Measurements from ENCODE around the gene NRCAM.
"Not testable (repeated sequence)": the region's sequence is repeated elsewhere in the genome, so short reads cannot be mapped to it uniquely, and the experiment has no call there.

Gene NRCAM

DNA sequence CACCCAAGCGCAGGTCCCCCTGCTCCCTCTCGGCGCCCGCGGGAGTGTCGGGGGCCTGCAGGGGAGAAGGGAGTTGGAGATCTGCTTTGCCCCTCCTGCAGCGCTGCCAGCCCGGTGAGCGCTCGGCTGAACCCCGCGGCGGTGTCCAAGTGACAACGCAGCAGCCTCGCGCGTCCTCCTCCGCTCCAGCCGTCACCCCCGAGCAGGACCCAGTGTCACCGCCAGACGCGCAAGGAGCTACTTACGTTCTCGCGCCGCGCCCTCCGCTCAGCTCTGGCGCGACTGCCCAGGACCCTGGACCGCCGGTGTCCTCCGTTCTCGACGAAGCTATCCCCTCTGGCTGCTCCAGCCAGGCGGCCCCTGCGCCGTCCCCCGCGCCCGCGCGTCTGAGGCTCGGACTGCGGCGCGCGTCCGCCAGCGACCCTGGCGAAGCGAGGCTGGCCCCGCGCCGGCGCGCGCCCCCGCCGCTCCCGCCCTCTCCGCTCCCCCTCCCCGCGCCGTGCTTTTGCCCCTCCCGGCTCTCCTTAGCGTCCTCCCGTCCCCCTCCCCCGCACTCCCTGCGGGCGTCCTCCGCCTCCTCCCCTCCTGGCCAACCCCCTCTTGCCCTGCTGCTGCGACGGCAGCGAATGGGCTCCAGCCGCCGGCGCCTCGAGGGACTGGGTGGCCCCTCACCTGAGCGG, at the start of gene NRCAM:
Gene NRCAM (minus strand): TSS at position 439 of the 680 bp plus-strand sequence. CDS start 216,372 bp downstream, outside the sequence.
- peak; percentile 41 for DNase-seq

DNA sequence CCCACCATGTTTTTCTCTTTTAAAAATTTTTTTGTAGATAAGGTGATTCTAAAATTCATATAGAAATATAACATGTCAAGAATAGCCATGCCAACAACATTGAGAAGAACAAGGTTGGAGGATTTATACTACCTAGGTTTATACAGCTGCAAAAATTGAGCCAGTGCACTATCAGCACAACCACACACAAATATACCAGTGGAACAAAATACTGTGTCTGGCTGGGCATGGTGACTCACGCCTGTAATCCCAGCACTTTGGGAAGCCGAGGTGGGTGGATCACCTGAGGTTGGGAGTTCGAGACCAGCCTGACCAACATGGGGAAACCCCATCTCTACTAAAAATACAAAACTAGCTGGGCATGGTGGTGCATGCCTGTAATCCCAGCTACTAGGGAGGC, 48.3 kb upstream of the NRCAM start:
- DNase-seq; in situ Hi-C loops (cut with MboI; ENCODE audit: low pct_unique_long_range_greater_than_20kb, low sequenced_read_pairs): not testable (repeated sequence)

More for the DNA sequence above, at the start of gene NRCAM:
- in situ Hi-C loops (cut with MboI; ENCODE audit: low pct_unique_long_range_greater_than_20kb, low sequenced_read_pairs): loop anchor here (25.0 kb wide), 1 partner anchor 269 kb away; no protein-coding TSS in a partner anchor

GRCh38 chr7:108503112-108504026, 47.1 kb upstream of the NRCAM start:
- DNase-seq: no peak
- in situ Hi-C loops (cut with MboI; ENCODE audit: low pct_unique_long_range_greater_than_20kb, low sequenced_read_pairs): no loop called here

- in situ Hi-C loops (cut with MboI; ENCODE audit: low pct_unique_long_range_greater_than_20kb, low sequenced_read_pairs): no loop called here
- DNase-seq: no peak
Measured at GRCh38 chr7:108499566-108499965, 43.3 kb upstream of the NRCAM start.

DNA sequence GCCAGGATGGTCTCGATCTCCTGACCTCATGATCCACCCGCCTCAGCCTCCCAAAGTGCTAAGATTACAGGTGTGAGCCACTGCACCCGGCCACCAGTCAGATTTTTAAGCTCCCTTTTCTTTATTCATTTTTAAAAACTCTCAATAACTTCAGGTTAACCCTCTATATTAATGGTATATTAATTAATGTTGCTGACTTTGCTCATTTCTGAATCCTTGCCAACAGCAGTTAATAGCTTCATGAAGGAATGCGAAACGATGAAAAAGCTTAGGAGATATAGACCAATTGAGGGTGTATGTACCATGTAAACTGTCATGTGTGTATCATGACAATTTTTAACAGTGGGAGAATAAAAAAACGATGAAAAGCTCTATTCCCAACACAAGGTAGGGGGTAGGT, 42.2 kb upstream of the NRCAM start:
- in situ Hi-C loops (cut with MboI; ENCODE audit: low pct_unique_long_range_greater_than_20kb, low sequenced_read_pairs): no loop called here
- no peak for DNase-seq

DNA sequence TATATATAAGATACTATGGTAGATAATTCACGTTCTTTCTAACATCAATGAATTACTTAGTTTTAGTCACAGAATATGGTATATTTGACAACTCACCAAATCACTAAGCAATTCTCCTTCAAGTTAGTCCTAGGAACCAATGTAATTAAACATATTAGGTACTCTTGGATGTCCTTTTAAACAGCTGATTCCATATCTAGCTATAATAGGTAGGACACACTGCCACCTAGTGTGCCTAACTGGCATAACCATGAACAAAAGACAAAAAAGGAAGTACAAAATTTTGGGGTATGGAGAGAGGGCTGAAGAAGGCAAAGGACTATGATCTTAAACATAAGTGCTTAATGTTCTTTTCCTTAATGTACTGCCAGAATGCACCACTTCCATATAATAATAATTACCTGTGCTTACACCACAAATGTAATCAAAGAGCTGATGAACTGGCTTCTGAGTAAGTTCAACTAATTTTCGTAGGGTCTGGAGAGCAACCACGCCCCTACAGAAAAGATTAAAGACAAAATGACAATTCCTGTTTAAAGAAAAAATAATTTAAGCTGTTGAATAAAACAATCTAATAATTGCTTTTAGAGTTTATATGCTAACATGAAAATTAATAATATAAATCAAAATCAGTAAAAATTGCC, 41.0 kb upstream of the NRCAM start:
- peak; percentile 79 for DNase-seq
- in situ Hi-C loops (cut with MboI; ENCODE audit: low pct_unique_long_range_greater_than_20kb, low sequenced_read_pairs): no loop called here

GRCh38 chr7:108492742-108493141, 36.5 kb upstream of the NRCAM start:
- in situ Hi-C loops (cut with MboI; ENCODE audit: low pct_unique_long_range_greater_than_20kb, low sequenced_read_pairs): no loop called here
- no peak for DNase-seq

DNA sequence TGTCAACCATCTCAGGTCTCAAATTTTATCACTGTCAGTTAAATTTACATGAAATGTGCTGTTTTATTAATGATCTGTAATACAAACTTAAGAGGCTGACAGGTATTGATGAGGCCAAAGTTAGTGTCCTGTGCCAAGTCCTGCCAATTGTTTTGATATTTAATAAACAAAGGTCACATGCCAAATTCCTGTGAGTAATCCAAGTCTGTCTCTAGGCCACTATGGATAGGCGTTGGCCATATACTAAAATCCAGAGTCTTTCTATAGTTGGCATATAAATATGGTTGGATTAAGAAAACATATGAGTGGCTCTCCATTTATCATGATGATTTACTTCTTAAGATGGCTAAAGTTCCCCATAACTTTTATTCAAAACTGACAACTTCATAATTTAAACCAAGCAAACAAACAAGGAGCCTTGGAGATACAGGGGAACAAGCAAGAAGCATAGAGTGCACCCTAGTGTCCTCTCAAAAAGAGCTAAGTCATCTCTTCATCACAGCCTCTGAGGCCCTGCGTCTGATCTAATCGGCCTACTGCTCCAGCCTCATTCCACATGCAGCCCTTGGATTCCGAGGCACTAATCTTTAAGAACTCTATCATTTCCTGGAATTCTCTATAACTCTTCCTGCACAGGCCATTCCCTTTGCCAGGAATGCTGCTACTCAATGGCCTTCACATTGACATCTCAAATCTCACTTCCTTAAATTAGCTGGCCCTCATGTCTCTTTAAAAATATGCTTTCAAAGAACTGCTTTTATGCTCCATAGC, 32.7 kb upstream of the NRCAM start:
- in situ Hi-C loops (cut with MboI; ENCODE audit: low pct_unique_long_range_greater_than_20kb, low sequenced_read_pairs): no loop called here
- DNase-seq: no peak

DNA sequence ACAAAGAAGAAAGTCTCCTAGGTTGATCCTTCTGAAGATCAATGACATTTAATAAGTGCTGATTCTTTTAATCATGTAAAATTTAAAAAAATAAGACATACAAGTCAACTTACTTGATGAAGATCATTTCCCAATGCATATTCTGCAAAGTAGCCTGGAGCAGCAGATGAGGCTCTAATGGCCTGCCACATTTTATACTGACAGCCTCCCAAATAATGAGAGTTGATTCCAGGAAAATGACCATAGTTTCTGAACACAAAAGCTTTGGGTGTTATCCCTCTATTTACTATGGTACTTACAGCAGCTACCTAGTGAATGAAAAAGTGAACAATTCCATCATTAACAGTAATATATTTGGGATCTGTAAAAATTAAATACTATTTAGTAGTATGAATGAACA, 31.4 kb upstream of the NRCAM start:
- in situ Hi-C loops (cut with MboI; ENCODE audit: low pct_unique_long_range_greater_than_20kb, low sequenced_read_pairs): no loop called here
- DNase-seq: no peak

DNA sequence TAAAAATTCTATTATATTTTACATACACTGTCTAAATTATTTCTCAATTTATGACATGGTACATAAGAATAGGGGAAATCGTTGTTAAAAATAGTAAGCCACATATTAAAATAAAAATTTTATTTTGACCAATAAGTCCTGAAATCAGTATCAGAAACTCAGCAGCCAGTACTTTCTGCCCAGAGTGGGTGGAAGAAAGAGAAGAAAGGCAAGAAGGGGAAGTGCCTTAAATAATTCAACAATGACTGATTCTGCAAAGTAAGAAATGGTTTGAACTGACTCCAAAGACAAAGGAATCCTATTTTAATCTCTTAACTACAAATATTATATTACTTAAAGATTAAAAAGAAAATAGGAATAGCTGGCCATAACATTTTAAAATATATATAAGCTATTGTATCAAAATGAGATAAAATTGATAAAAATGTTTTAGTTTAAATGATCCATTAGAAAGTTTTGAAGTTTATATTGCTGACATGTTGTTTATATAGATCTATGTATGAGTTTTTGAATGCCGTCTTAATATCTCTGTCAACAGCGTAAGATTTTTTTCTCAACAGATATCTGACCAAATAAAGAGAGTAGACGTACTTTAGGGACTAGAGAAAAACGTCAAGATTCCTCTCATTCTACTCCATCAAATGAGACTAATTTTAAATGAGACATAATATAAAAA, 30.2 kb upstream of the NRCAM start:
- in situ Hi-C loops (cut with MboI; ENCODE audit: low pct_unique_long_range_greater_than_20kb, low sequenced_read_pairs): no loop called here
- peak; percentile 9 for DNase-seq

DNA sequence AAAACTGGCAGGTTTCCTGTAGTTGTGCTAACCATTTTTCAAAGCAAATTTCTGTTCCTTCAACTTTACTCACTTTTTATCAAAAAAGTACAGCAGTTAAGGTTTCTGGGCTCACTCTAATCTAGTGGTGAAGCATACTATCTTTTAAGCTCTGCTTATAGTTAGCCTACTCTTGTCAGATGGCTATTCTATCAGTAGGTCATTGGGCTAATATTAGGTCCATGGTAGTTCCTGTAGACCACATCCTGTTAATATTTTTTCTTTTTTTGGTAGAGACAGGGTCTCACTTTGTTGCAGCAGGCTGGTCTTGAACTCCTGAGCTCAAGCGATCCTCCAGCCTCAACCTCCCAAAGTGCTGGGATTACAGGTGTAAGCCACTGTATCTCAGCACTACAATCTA, 27.9 kb upstream of the NRCAM start:
- no peak for DNase-seq
- in situ Hi-C loops (cut with MboI; ENCODE audit: low pct_unique_long_range_greater_than_20kb, low sequenced_read_pairs): no loop called here

GRCh38 chr7:108480311-108480710, 24.1 kb upstream of the NRCAM start:
- in situ Hi-C loops (cut with MboI; ENCODE audit: low pct_unique_long_range_greater_than_20kb, low sequenced_read_pairs): no loop called here
- DNase-seq: no peak

- no peak for DNase-seq
- in situ Hi-C loops (cut with MboI; ENCODE audit: low pct_unique_long_range_greater_than_20kb, low sequenced_read_pairs): no loop called here
Measured at GRCh38 chr7:108479751-108480150, 23.5 kb upstream of the NRCAM start.

GRCh38 chr7:108479118-108479517, 22.9 kb upstream of the NRCAM start:
- DNase-seq: no peak
- in situ Hi-C loops (cut with MboI; ENCODE audit: low pct_unique_long_range_greater_than_20kb, low sequenced_read_pairs): no loop called here

- in situ Hi-C loops (cut with MboI; ENCODE audit: low pct_unique_long_range_greater_than_20kb, low sequenced_read_pairs): loop anchor here (25.0 kb wide), 1 partner anchor 281 kb away; no protein-coding TSS in a partner anchor
- no peak for DNase-seq
Measured at GRCh38 chr7:108468246-108468645, 12.0 kb upstream of the NRCAM start.

DNA sequence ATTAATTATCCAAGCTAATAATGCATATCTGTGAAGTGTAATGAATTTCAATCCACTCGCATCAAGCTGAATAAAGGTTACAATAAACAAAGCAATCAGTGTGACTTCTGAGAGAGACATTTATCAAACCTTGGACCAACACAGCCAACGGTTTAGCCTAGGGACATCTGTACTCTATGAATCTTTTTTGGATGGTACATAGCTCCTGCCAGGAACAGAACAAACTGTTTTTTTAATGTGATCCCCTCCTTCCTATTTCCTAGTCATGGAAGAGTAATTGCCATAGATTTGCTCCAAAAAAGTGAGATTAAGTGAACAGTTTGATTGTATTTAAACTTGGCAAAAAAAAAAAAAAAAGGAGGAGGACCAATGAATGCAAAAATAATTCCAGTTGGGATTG, 11.2 kb upstream of the NRCAM start:
- in situ Hi-C loops (cut with MboI; ENCODE audit: low pct_unique_long_range_greater_than_20kb, low sequenced_read_pairs): loop anchor here (25.0 kb wide), 1 partner anchor 280 kb away; no protein-coding TSS in a partner anchor
- DNase-seq: no peak

GRCh38 chr7:108466322-108466721, 10.1 kb upstream of the NRCAM start:
- not testable (repeated sequence) for DNase-seq
- in situ Hi-C loops (cut with MboI; ENCODE audit: low pct_unique_long_range_greater_than_20kb, low sequenced_read_pairs): loop anchor here (25.0 kb wide), 1 partner anchor 279 kb away; no protein-coding TSS in a partner anchor

DNA sequence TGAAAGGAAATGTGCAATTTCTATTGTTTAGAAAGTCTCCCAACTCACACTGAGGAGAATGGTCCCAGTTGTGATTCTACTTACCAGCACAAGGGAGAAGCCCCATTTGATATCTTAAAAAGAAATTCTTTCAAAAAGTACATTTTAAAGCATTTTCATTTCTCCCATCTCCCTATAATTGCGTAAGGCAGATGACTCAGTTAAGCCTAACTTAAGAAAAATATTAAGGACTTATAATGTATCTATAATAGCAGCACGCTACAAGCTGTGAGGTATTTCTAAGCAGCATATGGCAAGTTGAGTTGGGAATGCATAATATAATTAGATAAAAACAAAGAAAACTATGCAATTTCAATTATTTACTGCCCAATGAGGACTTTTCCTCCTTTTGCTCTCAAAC, 8.5 kb upstream of the NRCAM start:
- no peak for DNase-seq
- in situ Hi-C loops (cut with MboI; ENCODE audit: low pct_unique_long_range_greater_than_20kb, low sequenced_read_pairs): loop anchor here (25.0 kb wide), 1 partner anchor 277 kb away; no protein-coding TSS in a partner anchor
